ENCODE measurements around the gene LRP1B. TPM values are rescaled to one million over a fixed set of nuclear protein-coding genes. Genes with fewer than 3 reads are reported as not detected.

LRP1B gene
- total RNA-seq, 2 donors from 2014 or later = 0.79 to 1.8 TPM

- Mint-ChIP-seq H3K4me3 (no peak overlapping the region), H3K9me3 (no peaks in the 10 kb centered on the region), H3K36me3 (ENCODE audit: low read depth) (no peaks in the 10 kb centered on the region), H3K27me3 (ENCODE audit: insufficient read depth) (no peaks in the 10 kb centered on the region), H3K4me1 (no peaks in the 10 kb centered on the region), H3K27ac (no peak overlapping the region)
- H3K27ac ChIP-seq (ENCODE audit: low read depth, low read length) = no peak overlapping the region
- no peak for DNase-seq
- no peak overlapping the region for H3K9ac ChIP-seq (ENCODE audit: extremely low read depth, low read length, poor library complexity, severe bottlenecking)
- 84 to 90% methylated on average over 3 to 6 of the region's 6 CpGs for WGBS, 2 experiments (ENCODE audit: insufficient coverage in 1 of 2, insufficient read length in 1 of 2)
- no peaks in the 10 kb centered on the region for H3K27me3 ChIP-seq (ENCODE audit: control insufficient read depth, insufficient read depth, low read length, poor library complexity, severe bottlenecking)
- no peak overlapping the region for H3K4me3 ChIP-seq (ENCODE audit: low read length)
- TF ChIP-seq, protein P1, sequence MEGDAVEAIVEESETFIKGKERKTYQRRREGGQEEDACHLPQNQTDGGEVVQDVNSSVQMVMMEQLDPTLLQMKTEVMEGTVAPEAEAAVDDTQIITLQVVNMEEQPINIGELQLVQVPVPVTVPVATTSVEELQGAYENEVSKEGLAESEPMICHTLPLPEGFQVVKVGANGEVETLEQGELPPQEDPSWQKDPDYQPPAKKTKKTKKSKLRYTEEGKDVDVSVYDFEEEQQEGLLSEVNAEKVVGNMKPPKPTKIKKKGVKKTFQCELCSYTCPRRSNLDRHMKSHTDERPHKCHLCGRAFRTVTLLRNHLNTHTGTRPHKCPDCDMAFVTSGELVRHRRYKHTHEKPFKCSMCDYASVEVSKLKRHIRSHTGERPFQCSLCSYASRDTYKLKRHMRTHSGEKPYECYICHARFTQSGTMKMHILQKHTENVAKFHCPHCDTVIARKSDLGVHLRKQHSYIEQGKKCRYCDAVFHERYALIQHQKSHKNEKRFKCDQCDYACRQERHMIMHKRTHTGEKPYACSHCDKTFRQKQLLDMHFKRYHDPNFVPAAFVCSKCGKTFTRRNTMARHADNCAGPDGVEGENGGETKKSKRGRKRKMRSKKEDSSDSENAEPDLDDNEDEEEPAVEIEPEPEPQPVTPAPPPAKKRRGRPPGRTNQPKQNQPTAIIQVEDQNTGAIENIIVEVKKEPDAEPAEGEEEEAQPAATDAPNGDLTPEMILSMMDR (conservative IDR thresholded peaks at IDR 0.05) = no peak
- no peaks in the 10 kb centered on the region for H3K9me3 ChIP-seq (ENCODE audit: control insufficient read depth, low read length)
- H3K4me1 ChIP-seq (ENCODE audit: control insufficient read depth, insufficient read depth, low read length) = no peaks in the 10 kb centered on the region
- no peaks in the 10 kb centered on the region for H3K36me3 ChIP-seq (ENCODE audit: control insufficient read depth, insufficient read depth, low read length)
These were observed 1947.6 kb downstream of the LRP1B start for GRCh38 chr2:140183056-140183765.

Small RNA genes lying within 50 kb of the gene (microRNA-seq; reads per million reads assigned to microRNA genes)
- not detected for gene MIR7157 (ENCODE audit: borderline microRNAs expressed)
